Measurements from ENCODE around the gene TWF2. TPM values are rescaled to one million over a fixed set of nuclear protein-coding genes. Genes with fewer than 3 reads are reported as not detected.

Gene TWF2
- total RNA-seq, 4 donors from 2014 or later, result 31.6 to 74.9 (median 55.7) TPM

DNA sequence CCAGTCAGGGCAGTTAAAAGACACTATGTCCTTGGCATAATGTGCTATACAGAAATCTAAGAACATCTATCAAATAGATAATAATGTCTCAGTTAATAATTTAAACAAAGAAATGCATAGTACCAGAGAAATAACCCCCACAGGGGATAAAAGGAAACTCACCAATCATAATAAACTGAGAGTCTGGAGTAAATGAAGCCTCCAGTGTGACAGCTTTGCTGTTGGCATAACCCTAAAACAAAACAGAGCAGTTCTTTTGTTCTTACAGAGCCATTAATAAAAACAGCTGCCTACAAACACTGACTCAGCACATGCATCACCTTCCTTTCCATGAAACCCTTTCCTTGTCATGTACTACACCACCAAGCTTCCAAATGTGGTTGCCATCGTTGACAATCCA is 20.1 kb upstream of the TWF2 start:
- H3K36me3 ChIP-seq, result peaks cover 37 to 100% (median 82%) of the 10 kb centered on the region in 3 donors
- peaks cover 2 to 49% (median 10%) of the 10 kb centered on the region in 3 donors for H3K4me1 ChIP-seq
- DNase-seq, result no peak
- 45 to 57% methylated on average over 1 of the region's 1 CpG for WGBS, 2 donors
- intact Hi-C loops (cut with DNase I), result no loop called here
- H3K27ac ChIP-seq, result peak overlapping the region in 2 of 4 donors; percentile 7 to 39
- no peaks in the 10 kb centered on the region for H3K27me3 ChIP-seq
- H3K9me3 ChIP-seq, result no peaks in the 10 kb centered on the region
- H3K4me3 ChIP-seq, result no peak overlapping the region
- no peak for TF ChIP-seq POLR2A (IDR thresholded peaks at IDR 0.05)
- TF ChIP-seq, protein P1, sequence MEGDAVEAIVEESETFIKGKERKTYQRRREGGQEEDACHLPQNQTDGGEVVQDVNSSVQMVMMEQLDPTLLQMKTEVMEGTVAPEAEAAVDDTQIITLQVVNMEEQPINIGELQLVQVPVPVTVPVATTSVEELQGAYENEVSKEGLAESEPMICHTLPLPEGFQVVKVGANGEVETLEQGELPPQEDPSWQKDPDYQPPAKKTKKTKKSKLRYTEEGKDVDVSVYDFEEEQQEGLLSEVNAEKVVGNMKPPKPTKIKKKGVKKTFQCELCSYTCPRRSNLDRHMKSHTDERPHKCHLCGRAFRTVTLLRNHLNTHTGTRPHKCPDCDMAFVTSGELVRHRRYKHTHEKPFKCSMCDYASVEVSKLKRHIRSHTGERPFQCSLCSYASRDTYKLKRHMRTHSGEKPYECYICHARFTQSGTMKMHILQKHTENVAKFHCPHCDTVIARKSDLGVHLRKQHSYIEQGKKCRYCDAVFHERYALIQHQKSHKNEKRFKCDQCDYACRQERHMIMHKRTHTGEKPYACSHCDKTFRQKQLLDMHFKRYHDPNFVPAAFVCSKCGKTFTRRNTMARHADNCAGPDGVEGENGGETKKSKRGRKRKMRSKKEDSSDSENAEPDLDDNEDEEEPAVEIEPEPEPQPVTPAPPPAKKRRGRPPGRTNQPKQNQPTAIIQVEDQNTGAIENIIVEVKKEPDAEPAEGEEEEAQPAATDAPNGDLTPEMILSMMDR (IDR thresholded peaks at IDR 0.05), result no peak

DNA sequence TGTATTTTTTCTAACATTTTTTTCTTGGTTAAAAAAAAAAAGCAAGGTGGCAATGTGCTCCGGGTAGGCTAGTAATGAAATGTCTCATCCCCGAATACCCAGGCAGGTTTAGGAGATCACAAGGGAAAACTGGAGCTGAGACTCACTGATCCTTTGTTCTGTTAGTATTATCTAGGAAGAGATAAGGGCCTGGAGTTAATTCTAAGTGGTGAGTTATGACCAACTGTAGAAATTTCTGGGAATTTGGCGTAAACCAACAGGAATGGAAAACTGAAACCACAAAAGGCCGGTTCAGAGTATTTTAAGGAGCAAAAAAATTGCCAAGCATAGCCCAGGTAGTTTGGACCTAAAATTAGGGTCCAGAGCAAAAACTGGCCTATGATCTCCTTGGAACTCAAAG is 19.0 kb upstream of the TWF2 start:
- peak overlapping the region in 2 of 4 donors; percentile 2 to 39 for H3K27ac ChIP-seq
- peaks cover 37 to 100% (median 71%) of the 10 kb centered on the region in 3 donors for H3K36me3 ChIP-seq
- intact Hi-C loops (cut with DNase I), result no loop called here
- H3K4me1 ChIP-seq, result peaks cover 13 to 51% (median 21%) of the 10 kb centered on the region in 3 donors
- H3K27me3 ChIP-seq, result no peaks in the 10 kb centered on the region
- DNase-seq, result no peak
- H3K4me3 ChIP-seq, result no peak overlapping the region
- H3K9me3 ChIP-seq, result no peaks in the 10 kb centered on the region
- 76 to 86% methylated on average over 4 of the region's 4 CpGs for WGBS, 2 donors
- TF ChIP-seq, protein P1 (IDR thresholded peaks at IDR 0.05), result no peak
- no peak for TF ChIP-seq POLR2A (IDR thresholded peaks at IDR 0.05)

DNA sequence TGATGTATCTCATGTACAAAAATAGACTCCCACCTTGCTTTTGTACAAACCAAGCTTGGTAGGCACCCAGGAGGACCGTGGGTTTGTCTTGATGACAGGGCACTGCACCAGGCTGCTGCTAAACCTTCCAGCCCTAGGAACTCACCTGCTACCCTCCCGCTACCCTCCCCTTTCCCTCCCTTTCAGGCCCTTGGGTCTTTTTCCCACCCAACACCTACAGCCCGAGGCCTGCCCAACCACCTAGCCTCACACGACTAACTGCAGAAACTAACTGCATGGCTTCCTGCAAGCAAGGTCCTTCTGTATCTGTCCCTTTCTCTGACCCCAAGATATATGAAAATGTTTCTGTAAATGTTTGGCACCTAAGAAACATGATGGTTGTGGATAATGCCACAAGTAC is 17.7 kb upstream of the TWF2 start:
- H3K27me3 ChIP-seq, result no peaks in the 10 kb centered on the region
- H3K27ac ChIP-seq, result no peak overlapping the region
- no peaks in the 10 kb centered on the region for H3K9me3 ChIP-seq
- DNase-seq, result no peak
- WGBS, 2 donors, result 77 to 90% methylated on average over 4 of the region's 4 CpGs
- intact Hi-C loops (cut with DNase I), result no loop called here
- TF ChIP-seq POLR2A (IDR thresholded peaks at IDR 0.05), result no peak
- TF ChIP-seq, protein P1 (IDR thresholded peaks at IDR 0.05), result no peak
- H3K4me1 ChIP-seq, result peaks cover 14 to 64% (median 27%) of the 10 kb centered on the region in 3 donors
- no peak overlapping the region for H3K4me3 ChIP-seq
- H3K36me3 ChIP-seq, result peaks cover 37 to 100% (median 64%) of the 10 kb centered on the region in 3 donors

DNA sequence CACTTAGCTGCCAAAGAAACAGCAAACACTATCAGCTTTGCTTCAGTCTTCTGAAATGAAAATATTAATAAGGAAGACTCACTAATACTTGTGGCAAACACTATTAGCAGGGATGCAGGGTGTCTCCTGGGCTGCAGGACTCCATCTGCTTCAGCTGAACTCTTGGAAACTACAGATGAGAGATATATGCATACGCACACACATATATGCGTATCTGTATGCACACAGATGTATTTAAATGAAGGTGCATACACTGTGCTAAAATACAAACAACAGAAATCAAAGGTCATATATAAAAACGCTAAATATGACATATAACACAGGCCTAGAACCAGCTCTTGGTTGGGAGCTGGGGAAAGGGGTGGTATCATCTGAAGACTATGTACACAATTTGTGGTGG is 17.2 kb upstream of the TWF2 start:
- Histone ChIP-seq H3K27me3 (no peaks in the 10 kb centered on the region), H3K36me3 (peaks cover 37 to 100% (median 62%) of the 10 kb centered on the region in 3 donors), H3K9me3 (no peaks in the 10 kb centered on the region), H3K27ac (no peak overlapping the region), H3K4me1 (peaks cover 14 to 69% (median 32%) of the 10 kb centered on the region in 3 donors), H3K4me3 (no peak overlapping the region)
- WGBS, 2 donors, result 81 to 88% methylated on average over 3 of the region's 3 CpGs
- intact Hi-C loops (cut with DNase I), result no loop called here
- no peak for DNase-seq
- no peak for TF ChIP-seq POLR2A (IDR thresholded peaks at IDR 0.05)
- TF ChIP-seq, protein P1 (IDR thresholded peaks at IDR 0.05), result no peak

DNA sequence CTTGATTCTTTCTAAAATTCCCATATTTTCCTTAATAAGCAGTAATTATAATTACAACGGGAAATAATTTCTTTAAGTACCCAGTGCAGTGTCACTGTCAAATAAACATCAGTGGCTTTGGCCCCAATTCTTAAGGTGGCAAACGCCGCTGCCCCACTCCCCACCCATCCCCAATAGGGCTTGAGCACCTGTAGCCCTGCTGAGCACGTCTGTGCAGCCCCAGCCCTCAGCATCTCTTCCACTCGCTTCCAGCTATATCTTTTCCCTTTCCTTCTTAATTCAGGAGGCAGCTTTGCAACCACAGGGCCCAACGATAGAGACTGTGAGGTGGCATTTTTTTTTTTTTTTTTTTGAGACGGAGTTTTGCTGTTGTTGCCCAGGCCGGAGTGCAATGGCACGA is 15.7 kb upstream of the TWF2 start:
- H3K4me1 ChIP-seq, result peaks cover 26 to 81% (median 45%) of the 10 kb centered on the region in 3 donors
- no peak overlapping the region for H3K4me3 ChIP-seq
- intact Hi-C loops (cut with DNase I), result no loop called here
- H3K27ac ChIP-seq, result peak overlapping the region in 3 of 4 donors; percentile 1 to 88 (median 83)
- no peak for DNase-seq
- H3K36me3 ChIP-seq, result peaks cover 33 to 100% (median 47%) of the 10 kb centered on the region in 3 donors
- TF ChIP-seq, protein P1 (IDR thresholded peaks at IDR 0.05), result no peak
- no peak for TF ChIP-seq POLR2A (IDR thresholded peaks at IDR 0.05)
- WGBS, 2 donors, result 68 to 72% methylated on average over 9 of the region's 9 CpGs
- H3K27me3 ChIP-seq, result no peaks in the 10 kb centered on the region
- H3K9me3 ChIP-seq, result no peaks in the 10 kb centered on the region

Measured in esophagus squamous epithelium (tissue), 5 donors.